Measurements from ENCODE around the gene IRF2BPL.
"Not testable (repeated sequence)": the region's sequence is repeated elsewhere in the genome, so short reads cannot be mapped to it uniquely, and the experiment has no call there.

Gene IRF2BPL

DNA sequence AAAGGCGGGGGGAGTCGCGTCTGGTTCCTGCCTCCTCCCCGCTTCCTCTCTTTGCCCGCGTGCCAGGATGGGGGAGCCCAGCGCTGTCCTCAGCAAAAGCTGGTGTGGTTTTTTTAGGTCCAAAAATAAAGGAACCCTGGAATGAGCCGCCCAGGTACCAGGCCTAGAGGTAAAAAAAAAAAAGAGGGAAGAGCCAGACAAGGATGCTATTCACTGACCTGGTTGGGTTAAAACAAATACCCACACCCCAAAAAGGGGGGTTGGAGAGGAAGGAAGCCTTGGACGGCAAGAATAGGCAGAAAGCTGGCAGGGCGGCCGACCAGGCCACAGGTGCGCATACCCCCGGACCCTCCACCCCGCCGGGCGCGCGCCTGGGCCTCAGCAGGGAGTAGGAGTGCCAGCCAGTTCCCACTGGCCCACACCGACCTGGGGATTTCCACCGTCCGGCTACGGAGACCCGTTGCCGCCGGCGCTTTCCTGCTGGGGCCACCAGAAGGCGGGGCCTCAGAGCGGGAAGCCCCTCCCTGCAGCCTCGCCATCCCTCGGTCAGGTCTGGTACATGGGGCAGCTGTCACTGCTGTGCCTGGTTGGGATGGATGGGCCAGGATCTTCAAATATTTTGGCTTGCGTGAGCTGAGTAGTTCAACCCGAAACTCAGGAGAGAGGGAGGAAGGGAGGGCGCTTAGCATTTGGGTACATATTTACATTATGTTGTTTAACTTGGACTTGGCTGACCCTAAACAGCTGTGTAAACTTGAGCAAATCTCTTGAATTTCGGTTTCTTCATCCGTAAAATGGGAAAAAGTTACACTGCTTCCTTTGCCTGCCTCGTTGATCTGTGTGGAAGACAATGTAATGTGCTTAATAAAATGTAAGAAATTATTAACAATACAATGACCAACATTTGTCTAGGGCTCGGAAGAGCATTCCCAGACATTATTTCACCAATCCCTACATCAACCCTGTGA is 5.4 kb upstream of the IRF2BPL start:
- DNase-seq (ENCODE audit: low read depth in 2 of 2), result peak; percentile 69 to 80

DNA sequence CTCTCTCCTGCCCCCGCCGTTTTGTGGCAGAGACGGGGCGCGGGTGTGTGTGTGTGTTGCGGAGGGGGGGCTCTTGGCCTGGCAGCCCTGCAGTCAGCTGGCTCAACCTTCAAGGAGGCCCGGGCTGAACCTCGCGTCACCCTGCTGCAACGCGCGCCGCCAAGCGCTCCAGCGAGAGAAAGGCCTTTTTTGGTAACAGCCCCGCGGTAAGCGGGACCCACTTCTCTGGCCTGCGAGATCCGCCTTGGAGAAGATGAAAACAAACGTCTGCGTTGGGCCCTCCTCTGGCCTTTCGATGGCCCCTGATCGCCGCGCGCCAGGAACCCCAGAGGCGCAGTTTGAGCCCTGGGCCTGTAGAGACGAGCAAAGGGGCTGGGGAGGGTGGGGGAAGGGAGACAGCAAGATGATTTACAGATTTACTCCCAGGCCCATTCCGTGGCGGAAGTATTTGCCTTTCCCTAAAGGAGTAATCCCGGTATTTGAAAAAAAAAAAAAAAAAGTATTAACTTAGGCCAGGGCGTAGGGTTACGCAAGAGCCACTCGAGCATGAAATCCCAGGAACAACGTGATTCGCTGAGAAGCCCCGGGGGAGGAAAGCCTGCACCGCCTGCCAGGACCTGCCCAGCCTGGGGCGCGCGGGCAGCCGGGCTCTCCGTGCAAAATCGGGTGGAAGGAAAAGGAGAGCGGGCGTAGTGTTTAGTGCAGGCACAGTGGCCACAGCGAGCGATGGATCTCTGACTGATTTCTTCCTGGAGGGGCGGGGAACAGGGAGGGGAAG is 4.5 kb upstream of the IRF2BPL start:
- DNase-seq (ENCODE audit: low read depth in 2 of 2), result peak; percentile 73 to 79

DNA sequence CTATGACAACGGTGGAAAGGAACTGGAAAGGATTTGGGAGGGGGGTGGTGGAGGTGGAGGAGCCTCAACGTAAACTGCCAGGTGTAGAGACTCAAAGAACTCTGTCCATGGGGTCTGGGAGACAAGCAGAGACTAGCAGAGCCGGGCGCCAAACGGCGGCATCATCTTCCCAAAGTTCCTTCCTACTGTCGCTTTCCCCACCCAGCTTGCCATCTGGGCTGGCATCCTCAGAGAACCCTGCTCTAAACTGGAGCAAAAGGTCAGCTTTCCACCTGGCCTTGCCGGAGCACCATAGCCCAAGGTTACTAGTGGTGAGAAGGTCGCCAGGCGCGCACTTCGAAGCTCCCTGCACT is 4.0 kb upstream of the IRF2BPL start:
- DNase-seq (ENCODE audit: low read depth in 2 of 2), result no peak

DNA sequence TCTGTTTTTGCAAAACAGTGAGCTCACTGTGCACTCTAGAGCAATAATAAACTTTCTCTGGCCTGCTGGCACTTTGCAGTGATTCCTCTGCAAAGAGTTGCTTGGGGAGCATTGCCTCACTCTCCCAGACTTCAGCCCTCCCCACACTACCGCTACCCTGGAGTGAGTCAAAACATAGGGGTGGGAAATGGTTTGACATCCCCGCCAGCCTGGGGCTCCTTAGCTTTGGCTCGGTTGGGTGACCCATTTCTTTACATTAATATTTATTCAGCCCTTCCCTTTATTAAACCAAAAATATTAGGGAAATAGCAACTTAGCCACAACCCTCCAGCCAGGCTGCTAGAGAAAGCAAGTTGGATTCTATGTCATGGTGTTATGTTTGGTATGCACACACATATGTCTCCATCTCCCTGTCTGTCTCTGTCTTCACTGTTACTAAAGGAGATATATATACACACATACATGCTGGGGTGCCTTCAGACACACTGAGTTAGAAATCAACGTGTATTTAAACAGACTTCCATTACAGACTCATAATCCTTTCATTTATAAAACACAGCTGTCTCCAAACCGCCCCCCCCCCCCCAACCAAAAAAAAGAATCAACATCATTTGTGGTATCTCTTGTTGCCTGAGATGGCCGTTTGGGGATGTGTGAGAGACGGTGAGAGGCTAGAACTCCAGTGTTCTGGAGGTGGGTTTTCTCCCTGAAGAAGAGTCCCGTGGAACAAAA is 3.4 kb upstream of the IRF2BPL start:
- no peak for DNase-seq (ENCODE audit: low read depth in 2 of 2)

DNA sequence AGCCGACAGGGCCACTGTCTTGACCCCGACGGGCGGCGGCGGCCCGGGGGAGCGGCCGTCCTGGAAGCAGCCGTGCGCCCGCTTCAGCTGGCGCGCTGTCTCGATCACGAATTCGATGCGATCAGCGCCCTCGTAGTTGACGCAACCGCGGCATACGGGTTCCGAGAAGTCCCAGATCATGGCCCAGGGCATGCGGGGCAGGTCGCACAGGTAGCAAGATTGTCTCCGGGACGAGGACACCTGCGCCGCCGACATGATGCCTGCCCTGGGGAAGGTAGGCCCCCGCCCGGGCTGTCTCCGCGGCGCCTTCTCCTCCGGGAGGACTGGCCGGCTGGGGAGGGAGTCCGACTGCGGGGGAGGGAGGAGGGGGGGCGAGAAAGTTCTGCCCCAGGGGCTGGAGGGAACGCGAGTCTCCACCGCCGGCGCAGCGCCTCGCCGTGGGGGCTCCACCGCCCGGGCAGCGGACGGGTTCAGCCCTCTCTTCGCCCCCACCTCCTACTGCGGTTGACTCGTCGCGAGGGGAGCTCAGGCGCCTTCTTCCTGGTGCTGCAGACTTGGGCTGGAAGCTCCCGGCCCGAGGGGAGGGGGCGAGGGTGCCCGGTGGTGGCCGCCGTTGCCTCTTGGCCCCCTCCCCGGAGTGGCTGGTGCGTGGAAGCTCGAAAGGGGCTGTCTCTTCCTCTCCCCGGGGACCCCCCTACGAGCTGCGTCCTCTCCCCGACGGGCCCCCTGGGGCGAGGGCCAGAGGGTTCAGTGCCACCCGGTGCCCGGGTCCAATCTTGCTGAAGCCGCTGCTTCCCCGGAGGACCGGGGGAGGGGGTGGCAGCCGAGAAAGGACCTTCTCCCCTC is 747 bp downstream of the IRF2BPL start:
- DNase-seq (ENCODE audit: low read depth in 2 of 2), result peak; percentile 54 to 72

DNA sequence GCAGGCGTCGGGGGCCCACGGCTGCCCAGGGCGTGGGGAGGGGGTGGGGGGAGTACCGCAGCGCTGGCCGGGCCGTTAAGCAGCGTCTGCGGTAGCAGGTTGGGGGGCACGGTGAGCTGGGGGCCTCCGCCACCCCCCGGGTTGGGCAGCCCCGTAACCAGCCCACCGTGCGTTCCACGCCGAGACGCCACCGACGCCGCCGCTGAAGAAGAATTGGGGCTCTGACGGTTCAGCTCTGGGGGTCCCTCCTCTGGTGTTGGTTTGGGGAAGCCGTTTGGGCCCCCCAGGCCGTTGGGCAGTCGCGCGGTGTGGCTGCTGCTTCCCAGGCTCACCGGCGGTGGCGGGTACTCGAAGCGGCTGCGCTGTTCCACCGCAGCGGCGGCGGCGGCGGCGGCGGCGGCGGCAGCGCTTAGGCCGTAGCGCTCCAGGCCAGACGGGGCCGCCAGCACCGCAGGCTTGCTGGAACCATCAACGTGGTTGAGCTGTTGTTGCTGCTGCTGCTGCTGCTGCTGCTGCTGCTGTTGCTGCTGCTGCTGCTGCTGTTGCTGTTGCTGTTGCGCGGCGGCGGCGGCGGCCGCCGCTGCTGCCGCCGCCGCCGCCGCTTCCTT is 1.5 kb downstream of the IRF2BPL start:
- peak in 1 of 2 donors; percentile 44 for DNase-seq (ENCODE audit: low read depth in 2 of 2)

DNA sequence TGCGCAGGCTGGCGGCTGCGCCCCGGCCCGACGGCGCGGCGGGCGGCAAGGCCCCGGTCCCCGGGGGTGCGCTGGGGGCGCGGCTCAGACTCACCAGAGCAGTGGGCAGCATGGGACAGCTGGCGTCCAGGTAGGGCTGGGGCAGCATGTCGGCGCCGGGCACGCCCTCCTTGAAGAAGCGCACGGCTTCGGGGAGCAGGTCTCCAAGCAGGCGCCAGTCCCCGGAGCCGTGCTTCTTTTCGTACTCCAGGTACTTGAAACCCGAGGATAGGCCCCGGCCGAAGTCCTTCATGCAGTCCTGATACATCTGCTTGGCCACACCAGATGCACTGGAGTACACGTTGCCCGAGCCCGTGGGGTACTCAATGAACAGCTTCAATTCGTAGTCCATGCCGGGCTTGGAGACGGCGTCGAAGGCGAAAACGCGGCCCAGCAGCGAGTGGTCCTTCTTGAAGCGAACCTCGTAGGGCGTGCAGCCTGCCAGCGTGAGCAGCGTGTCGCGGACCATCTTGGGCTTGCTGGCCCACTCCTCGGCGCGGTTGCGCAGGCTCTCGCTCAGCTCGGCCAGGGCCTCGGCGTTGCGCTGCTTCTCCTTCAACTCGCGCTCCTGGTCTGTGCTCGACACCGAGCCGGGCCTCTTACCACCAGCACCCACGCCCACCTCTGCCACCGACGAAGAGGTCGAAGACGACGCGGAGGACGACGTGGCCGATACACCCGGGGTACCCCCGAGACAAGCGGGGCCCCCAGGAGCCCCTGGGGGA is 2.2 kb downstream of the IRF2BPL start:
- DNase-seq (ENCODE audit: low read depth in 2 of 2), result no peak

DNA sequence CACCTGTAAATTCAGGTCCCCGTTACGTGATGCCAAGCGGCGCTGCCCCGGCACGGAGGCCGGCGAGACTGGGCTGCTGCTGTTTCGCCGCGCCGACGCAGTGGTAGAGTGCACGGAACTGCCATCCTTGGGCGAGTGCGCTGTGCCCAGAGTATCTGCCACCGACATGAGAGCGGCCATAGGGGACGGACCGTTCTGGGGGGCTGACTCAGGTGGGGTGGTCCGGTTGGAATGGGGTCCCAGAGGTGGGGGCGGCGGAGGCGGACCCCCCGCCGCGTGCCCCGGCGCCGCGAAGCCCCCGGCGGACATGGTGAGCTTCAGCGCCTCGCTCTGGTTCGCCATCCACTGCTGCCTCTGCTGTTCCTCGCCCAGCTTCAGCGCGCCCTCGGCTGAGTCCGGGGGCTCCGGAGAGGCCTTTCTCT is 2.8 kb downstream of the IRF2BPL start:
- DNase-seq (ENCODE audit: low read depth in 2 of 2), result no peak

DNA sequence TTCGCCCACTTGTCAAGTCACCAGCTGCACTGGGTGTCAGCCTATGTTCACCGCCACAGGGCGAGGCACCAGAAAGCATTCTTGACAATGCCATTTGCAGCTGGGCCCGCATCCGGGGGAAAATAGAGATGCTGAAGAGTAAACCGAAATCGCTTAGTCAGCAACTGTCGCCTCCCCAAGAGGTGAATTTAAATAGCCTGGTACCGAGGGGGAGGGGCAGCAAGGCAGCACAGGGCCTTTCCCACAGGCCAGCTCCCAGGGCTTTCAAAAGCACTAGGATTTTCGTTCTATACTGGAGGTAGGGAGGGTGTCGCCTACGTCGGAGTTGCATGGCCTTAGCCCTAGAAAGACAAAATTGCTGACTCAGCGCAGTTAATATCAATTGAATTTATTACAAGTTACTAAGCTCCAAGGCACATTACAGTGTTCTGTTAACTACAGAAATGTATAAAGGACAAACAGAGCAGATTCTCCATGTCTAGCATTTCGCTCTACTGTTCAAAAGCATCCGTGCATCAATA is 4.3 kb downstream of the IRF2BPL start:
- DNase-seq (ENCODE audit: low read depth in 2 of 2), result peak; percentile 38 to 52

DNA sequence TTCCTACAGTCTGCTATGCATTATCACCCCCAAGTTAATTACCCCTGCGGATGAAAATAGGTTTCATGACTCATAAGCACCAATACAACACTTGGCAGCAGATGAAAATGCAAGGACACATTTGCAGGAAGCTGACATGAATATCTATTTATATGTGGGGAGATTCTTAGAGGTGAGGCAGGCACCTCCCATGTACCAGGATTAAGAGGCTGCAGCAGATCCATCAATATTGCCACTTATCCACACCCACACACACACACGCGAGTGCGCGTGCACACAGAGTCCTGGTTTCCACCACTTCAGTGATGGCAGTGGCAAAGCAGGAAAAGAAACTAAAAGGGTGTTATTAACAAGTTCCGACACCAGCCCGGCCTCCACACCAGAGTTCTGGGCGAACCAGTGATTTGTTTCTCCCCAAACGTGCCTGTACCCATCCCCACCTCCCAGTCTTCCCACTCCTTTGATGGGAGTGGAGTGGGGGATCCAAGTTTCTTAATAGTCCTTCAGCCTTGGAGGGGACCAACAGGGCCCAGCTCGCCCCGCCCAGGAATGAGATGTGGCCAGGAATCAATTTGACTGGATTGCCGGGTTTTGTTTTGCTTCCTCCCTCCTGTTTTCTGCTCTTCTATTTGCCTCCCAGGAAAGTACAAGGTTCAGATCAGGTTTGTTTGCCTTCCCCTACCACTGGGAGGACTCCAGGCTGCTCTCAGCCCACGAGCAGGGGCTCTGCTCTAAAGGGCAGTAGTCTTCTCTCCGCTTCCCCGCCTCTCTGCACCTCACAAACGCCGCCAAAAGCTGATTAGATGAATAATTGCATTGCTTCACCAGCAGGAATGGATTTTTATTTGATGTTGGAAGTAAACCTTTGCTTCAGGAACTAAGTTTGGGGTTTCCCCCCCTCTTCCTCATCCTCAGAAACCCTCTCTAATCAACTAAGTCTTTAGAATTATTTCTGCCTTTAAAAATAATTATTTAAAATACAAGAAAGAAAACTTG is 5.2 kb downstream of the IRF2BPL start:
- DNase-seq (ENCODE audit: low read depth in 2 of 2), result no peak

DNA sequence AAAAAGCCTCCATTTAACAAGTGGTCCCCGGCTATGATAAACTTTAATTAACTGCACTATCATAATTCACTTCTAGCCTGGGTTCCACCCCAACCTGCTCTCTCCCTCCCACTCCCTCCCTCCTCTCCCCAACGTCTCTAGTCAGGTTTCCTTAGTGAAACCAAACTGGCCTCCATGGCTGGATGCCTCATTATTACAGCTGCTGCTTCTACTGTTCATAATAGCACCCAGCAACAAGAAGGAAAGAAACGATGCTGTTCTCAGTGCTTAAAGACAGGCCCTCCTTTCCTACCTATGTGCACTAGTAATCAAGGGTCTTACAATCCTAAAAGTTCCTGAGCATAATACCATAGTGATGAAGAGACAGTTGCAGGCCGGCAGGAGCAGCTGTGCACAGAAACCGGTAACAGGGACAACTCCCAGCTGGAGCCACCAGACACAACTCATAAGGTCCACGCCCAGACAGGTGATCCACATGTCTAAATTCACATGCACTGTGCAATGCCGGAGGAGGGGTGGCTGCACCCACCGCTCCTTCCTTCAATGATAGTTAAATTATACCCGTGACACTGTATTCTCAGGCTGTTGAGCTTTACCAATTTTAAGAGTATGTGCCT is 6.2 kb downstream of the IRF2BPL start:
- DNase-seq (ENCODE audit: low read depth in 2 of 2), result no peak

DNA sequence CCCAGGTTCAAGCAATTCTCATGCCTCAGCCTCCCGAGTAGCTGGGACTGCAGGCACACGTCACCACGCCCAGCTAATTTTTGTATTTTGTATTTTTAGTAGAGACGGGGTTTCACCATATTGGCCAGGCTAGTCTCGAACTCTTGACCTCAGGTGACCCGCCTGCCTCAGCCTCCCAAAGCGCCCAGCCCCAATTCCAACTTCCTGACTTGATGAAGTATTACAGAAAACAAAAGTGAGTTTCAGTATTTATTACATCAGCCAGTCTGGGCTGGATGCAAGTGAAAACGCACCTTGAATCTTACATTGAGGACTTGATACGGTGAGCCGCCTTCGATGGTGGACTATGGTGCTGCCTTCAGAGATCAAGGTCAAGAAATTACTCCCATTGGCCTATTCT is 7.1 kb downstream of the IRF2BPL start:
- not testable (repeated sequence) for DNase-seq (ENCODE audit: low read depth in 2 of 2)

DNA sequence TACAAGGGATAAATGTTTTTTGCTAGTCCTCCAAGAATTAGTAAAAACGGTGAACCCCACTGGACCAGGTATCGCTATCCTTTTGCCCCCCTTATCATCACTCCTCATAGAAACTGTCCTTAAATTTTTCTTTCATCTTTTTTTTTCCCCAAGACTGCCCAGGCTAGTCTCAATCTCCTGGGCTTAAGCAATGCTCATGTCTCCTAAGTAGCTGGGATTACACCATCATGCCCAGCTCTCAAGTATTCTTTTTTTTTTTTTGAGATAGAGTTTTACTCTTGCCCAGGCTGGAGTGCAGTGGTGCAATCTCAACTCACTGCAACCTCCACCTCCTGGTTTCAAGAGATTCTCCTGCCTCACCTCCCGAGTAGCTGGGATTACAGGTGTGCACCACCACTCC is 9.7 kb downstream of the IRF2BPL start:
- DNase-seq (ENCODE audit: low read depth in 2 of 2), result no peak

DNA sequence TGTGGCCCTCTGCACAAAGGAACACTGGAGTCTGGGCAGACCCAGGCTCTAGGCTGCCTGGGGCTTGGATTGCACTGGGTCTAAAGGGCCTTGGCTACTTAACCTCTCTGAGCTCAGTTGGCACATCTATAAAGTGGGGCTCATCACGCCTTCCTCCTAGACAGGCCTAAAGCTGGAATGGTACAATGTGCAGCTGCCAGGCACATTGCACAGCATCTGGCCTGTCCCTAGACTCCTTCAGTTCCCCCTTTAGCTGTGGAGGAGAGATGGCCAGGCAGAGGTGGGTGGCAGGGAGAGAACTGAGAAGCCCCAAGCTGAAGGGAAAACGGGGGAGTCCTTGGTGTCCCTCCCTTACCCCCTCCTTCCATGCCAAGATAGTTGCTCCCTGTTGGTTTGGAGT is 10.8 kb downstream of the IRF2BPL start:
- DNase-seq (ENCODE audit: low read depth in 2 of 2), result no peak

DNA sequence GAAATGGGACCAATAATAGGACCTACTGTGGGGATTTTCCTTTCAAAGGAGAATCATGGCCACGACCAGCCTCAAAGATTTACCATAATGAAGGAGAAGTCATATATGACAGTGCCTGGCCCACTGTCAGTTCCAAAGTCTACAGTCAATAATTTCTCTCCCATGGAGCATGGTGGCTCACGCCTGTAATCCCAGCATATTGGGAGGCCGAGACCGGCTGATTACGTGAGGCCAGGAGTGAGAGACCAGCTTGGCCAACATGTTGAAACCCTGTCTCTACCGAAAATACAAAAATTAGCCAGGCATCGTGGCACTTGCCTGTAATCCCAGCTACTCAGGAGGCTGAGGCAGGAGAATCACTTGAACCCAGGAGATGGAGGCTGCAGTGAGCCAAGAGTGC is 13.8 kb downstream of the IRF2BPL start:
- DNase-seq (ENCODE audit: low read depth in 2 of 2), result no peak

DNA sequence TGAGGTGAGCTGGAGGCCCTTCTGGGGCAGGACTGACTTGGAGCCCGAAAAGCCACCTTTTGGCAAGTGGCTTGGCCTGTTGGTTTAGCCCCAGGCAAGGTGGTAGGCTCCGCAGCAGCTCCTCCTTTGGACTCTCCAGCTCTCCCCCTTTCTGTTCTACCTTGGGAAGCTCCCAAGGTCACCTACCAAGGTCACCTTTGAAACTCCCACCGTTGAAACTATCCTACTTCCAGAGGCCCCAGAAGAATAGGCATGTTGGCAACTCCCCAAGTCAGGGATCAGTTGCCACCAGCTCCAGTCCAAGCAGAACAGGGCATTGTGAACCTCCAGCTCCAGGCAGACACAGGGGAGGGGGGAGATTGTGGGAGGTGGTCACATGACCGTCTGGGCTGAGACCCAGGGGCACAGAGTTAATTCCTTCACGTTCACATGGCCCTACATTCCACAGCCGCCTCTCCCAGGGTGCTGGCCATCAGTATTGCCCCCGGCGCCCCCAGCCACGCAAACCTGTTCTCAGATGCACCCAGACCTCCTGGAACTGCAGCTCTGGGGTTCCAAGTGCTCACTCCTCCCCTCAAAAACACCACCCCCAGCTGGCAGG is 14.4 kb downstream of the IRF2BPL start:
- no peak for DNase-seq (ENCODE audit: low read depth in 2 of 2)

DNA sequence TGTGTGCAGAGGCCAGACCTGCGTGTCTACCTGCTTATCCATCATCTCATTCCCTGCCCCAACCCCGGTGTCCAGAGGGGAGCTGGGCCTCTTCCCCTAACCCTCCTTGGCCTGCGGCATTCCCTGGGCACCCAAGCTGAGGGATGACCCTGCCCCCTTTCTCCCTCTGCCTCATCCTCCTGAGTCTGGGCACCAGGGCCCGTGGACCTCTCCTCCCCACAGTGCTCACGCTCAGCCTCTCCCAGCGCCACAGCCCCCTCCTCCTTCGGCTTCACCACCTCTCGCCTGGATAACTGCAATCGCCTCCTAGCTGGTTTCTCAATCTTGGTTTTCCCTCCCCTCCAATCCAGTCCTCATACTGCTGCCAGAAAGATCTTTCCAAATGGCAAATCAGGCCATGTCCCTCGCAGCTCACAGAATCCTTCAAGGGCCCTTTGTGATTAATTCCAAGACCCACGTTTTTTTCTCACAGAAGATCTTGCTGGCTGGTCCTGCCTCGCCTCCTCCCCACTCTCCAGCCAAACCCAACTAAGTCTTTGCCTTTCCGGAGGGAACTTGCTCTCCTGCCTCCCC is 16.2 kb downstream of the IRF2BPL start:
- DNase-seq (ENCODE audit: low read depth in 2 of 2), result no peak

Data from stimulated activated CD8-positive, alpha-beta memory T cell treated with anti-CD3 and anti-CD28 coated beads, Interleukin-7, amount 100 ng/mL, for 4 hours (primary cell).